Measurements from ENCODE around the gene NMT1.

Gene NMT1

DNA sequence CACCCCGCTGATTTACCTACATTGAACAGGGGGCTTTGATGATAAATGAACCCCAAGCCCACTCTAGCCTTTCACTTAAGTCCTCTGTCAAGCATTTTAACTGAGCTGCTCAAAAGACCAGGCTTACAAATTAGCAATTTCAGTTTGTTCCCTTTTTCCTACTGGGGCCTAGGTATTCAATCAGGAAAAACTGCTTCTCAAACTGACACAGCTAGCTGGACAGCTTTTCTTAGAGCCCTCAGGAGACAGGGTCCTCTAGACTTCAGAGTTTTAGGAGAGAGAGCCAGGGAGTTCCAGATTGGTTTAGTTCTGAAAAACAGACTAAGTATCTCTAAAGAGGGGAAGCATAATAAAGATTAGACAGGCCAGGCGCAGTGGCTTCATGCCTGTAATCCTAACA lies 94.4 kb downstream of the NMT1 start:
- no peak overlapping the region for H3K4me3 ChIP-seq (ENCODE audit: low read depth, low read length)
- TF ChIP-seq, protein P1, sequence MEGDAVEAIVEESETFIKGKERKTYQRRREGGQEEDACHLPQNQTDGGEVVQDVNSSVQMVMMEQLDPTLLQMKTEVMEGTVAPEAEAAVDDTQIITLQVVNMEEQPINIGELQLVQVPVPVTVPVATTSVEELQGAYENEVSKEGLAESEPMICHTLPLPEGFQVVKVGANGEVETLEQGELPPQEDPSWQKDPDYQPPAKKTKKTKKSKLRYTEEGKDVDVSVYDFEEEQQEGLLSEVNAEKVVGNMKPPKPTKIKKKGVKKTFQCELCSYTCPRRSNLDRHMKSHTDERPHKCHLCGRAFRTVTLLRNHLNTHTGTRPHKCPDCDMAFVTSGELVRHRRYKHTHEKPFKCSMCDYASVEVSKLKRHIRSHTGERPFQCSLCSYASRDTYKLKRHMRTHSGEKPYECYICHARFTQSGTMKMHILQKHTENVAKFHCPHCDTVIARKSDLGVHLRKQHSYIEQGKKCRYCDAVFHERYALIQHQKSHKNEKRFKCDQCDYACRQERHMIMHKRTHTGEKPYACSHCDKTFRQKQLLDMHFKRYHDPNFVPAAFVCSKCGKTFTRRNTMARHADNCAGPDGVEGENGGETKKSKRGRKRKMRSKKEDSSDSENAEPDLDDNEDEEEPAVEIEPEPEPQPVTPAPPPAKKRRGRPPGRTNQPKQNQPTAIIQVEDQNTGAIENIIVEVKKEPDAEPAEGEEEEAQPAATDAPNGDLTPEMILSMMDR (IDR thresholded peaks at IDR 0.05; ENCODE audit: low read depth, low read length), result no peak

DNA sequence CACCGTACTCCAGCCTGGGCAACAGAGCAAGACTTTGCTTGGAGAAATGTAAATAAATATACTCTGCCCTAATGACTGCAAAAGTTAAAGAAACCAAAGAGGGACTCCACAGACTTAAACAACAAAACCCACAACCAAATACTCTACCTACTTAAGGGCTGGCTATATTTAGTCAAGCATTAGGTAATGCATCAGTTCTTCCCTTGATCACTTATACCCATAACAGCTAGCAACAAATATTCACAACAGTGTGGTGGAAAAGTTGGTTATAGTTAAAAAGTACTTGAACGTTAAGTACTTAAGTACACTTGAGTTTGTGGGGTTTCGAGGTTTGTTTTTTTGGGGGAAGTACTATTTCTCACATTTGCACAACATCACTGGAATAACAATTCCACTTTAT lies 95.1 kb downstream of the NMT1 start:
- TF ChIP-seq, protein P1 (IDR thresholded peaks at IDR 0.05; ENCODE audit: low read depth, low read length), result no peak
- no peak overlapping the region for H3K4me3 ChIP-seq (ENCODE audit: low read depth, low read length)

All from WI38 (cell line).